Anterior cingulate cortex (tissue), 58 donors: ENCODE results near the gene FOLH1.
"Not testable (repeated sequence)": the region's sequence is repeated elsewhere in the genome, so short reads cannot be mapped to it uniquely, and the experiment has no call there.

Experiments
- DNase-seq, 58 donors: peaks; one replicate each; lab custom pipeline; 2025; lab: John Stamatoyannopoulos, UW

Gene FOLH1

DNA sequence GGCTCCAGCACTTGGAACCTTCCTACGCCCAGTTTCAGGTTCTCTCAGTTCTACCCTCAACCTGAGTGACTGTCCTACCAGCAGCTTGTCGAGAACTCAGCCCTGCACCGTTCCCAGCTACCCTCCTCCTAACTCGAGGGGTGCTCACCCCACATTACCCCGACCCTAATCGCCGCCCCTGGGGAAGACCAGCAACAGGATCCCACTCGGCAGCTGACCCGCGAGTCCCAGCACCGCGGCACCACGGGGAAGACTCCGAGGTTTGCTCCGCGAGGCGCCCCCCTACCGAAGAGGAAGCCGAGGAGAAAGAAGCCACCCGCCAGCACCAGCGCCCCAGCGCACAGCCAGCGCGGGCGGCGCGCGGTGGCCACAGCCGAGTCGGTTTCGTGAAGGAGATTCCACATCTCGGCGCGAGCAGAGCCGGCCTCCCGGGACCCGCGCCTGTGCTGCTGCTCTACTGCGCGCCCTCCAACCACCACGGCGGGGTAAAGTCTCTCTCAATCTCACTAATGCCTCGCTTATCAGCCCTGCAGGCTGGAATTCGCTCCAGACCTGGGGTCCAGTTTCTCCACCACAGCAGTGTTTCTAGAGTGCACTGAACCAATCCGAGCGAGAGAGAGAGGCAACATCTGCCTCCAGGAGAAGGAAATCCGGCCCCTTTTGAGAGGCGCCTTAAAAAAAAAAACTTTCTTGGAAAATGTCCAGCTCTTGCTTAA is at the start of gene FOLH1:
Gene FOLH1 (minus strand): TSS at position 597 of the 716 bp plus-strand sequence. CDS start 193 bp downstream, at position 404.
- DNase-seq, result peak in 36 of 58 donors; percentile 4 to 66 (median 36)

DNA sequence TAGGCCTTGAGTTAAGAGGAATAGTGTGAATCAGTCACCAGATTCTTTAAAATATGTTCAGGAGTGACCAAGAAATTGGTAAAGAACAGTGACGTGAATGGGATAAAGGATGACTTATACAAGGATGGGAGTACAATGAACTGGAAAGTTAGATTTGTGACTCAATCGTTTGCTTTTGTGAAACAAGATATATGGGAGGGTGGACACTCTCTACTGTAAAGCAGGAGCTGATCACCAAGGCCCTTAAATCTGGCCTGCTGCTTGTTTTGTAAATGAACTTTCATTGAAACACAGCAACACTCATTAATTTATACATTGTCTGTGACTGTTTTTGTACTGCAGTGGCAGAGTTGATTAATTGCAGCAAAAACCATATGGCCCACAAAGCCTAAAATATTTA is 46.7 kb upstream of the FOLH1 start:
- DNase-seq, result not testable (repeated sequence)

DNA sequence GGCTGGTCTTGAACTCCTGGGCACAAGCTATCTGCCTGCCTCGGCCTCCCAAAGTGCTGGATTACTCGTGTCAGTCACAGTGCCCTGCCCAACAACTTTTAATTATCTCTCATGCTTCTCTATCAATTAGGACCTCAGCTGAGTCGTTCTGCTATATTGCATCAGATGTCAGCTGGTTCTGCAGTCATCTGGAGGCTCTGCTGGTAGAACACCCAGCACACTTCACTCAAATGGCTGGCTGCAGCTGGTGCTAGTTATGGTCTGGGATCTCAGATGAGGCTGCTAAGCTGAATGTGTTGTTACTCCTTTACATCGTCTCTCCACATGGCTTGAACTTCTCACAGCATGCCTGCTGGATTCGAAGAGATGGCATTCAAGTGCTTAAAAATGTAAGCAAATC is 42.8 kb upstream of the FOLH1 start:
- DNase-seq, result not testable (repeated sequence)

DNA sequence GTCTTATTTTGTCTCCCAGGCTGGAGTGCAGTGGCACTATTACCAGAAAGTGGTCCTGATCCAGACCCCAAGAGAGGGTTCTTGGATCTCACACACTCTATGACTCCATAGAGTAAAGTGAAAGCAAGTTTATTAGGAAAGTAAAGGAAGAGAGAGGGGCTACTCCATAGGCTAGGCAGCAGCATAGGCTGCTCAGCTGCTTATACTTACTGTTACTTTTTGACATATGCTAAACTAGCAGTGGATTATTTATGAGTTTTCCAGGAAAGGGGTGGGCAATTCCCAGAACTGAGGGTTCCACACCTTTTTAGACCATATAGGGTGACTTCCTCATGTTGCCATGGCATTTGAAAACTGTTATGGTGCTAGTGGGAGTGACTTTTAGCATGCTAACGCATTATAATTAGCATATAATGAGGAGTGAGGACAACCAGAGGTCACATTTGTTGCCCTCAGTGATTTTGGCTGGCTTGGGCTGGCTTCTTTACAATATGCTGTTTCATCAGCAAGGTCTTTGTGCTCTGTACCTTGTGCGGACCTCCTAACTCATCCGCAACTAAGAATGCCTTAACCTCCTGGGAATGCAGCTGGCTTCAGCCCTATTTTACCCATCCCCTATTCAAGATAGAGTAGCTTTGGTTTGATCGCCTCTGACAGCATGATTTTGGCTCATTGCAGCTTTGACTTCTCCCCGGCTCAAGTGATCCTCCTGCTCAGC is 42.2 kb upstream of the FOLH1 start:
- DNase-seq, result not testable (repeated sequence)

DNA sequence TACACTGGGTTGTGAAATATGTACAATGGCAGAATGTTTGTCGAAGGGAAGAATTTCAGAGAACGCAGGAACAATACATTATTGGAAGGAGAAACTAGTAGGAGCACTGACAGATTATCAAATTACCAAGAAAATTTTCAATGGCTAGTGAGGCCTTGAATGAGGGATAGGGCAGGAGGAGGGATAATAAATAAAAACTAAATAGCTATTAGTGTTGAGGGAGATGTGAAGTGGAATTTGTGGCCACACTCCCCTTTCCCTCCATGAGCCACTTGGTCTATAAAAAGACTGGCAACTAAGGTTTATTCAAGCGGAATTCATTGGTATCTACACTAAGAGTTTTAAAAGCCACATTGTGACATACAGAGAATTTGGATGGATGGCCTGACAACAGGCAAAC is 41.0 kb upstream of the FOLH1 start:
- not testable (repeated sequence) for DNase-seq

DNA sequence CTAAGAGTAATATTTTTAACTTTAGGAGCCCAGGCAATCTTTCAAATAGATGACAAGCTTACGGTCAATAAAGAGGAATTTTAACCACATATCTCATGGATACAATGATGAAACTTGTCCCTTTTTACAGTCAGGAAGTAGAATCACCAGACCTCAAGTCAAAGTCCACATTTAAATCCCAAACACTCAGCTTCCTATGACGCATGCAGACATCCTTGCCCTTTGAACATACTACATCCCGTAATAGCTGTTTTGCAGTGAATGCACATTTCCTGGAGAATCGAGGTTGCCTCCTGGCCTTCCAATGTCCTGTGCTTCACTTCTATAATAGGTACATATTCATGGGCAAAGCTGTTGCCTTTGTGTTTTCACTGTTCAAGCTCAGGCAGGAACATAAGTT is 25.3 kb upstream of the FOLH1 start:
- not testable (repeated sequence) for DNase-seq

DNA sequence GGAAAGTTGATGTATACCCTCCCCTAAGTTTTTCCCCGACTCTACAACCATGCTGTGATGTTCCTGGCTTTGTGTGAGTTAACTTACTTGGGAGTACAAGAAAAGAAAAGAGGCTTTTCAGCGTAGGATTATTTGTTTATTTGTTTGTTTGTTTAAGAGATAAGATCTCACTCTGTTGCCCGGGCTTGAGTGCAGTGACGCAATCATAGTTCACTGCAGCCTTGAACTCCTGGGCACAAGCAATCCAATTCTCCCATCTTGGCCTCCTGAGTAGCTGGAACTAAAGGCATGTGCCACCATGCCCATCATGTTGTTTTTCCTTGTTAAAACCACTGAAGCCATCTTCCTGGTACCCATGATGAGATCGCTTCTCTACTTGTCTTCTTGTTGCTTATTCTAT is 24.6 kb upstream of the FOLH1 start:
- not testable (repeated sequence) for DNase-seq

DNA sequence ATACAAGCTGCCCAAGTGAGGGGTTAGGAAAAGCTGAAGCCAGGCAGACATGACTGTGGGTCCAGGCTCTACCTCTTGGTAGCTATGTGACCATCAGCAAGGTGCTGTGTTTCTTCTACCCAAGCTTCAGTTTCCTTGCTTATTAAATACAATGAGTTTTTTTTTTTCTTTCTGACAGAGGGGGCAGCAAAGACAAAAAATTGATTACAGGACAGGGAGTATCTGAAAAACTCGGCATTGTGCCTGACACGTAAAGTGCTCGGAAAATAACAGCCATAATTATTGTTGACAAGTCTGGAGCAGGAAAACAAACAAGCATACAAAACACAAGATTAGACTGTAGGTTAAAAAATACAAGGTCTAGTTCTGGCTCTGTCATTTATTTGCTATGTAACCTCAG is 23.3 kb upstream of the FOLH1 start:
- not testable (repeated sequence) for DNase-seq

DNA sequence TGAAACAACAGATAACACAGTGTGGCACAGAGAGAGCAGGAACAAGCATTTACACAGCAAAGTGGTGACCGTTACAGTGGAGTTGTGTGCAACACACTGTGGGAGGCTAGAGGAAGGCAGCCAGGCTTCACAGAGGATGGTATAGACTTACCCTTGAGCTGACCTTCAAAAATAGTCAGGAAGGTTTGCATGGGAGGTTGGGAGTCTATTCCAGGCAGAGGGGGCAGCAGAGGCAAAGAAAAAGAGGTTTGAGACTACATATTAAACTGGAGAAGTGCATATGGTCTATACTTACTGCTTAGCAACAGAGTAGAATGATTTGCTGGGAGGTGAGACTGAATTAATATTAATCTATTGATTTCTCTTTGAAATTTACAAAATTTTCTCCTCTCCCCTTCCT is 22.1 kb upstream of the FOLH1 start:
- DNase-seq, result peak in 2 of 58 donors; percentile 3 to 7

DNA sequence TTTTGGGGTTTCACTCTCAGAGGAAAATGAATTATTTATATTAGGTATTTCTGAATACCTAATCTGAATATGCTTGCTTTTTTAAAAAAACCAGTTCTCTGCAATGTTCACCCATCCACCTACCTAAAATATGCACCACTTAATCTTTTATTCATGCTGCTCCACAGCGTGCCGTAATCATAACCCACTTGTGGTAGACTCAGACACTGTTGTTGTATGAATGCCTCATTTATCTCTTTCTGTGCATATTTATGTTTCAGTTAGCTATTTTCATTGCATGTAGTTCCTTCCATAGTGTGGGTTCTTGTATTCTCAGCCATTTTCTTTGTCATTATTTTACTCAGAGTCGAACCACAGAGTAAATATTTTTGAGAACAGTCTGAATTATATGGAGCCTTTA is 21.6 kb upstream of the FOLH1 start:
- peak in 2 of 58 donors; percentile 2 to 7 for DNase-seq

DNA sequence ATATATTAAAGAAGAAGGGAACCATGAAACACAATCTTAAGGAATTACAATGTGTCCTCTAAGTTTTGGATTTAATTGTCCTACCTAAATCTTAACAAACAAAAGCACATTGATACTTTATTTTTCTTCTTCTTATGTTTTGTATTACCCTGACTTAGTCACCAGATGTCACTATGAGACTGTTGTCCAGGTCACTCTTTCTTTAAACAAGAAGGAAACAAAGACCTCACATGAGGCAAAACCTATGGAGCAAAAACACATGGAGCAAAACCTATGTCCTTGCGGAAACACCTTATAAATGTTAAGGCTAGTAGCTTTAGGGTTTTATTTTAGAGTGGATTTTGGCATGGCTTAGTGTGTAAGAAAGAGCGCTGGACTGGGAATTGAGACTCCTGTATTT is 20.7 kb upstream of the FOLH1 start:
- DNase-seq, result peak in 1 of 58 donors; percentile 3

DNA sequence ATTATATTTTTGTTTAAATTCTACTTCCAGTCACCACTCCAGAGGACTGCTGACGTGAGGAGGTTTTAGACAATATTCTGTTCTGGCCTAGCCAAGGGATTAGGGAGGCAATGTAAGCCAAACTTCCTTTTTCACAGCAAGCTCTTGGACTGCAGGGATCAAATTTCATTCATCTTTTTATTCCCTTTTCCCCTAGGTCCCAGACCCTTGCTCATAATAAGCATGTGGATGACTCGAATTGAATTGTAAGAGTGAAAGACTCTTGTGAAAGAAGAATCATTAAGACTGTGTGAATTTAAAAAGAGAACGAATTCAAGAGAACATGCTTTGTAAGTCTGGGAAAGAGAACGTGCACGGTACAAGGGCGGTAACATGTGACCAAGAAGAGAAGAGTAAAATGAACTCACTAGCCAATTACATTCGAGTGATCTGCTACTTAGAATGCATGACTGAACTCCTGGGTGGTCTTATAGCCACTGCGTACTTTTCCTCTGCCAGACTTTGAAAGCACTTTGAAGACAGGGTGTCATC is 16.9 kb upstream of the FOLH1 start:
- DNase-seq, result not testable (repeated sequence)

DNA sequence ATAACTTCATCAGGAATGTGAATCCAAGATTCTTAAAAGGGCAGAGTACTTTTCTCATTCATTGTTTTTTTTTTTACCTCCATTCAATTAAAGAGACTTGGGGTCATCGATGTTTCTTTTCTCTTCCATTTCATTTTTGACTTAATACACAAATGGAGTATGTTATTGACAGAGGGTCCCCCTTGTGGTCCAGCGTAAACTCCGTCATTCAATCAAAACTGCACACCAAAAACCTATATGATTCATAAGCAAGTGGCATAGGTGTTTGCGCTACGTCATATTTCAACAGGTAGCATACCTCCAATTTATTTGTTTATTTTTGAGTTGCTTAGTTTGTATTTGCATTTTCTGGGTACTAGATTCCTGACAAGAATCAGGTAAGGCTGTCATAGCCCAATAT is 12.7 kb upstream of the FOLH1 start:
- DNase-seq, result no peak

DNA sequence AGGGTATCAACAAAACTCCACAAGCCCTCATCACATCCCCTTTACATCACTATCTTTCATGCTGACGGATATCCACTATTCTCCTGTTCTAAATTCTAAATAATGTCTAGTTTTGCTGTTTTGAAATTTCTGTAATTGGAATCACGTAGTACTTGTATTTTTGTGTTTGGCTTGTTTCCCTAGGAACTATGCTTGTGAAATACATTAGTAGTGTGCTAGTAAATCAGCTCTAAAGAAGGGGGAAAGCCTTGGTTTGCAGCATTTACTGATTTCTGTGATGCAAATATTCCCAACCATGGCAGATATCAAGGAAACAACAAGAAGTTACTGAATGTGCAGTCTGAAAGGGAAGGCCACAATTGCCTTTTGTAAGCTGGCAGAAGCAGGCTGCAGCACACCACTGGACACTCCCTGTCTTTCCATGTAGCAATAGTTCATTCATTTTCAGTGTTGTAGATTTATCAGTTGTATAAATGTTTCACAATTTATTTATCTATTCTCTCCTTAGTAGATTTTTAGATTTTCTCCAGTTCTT is 4.7 kb upstream of the FOLH1 start:
- peak in 12 of 58 donors; percentile 2 to 54 (median 25) for DNase-seq

DNA sequence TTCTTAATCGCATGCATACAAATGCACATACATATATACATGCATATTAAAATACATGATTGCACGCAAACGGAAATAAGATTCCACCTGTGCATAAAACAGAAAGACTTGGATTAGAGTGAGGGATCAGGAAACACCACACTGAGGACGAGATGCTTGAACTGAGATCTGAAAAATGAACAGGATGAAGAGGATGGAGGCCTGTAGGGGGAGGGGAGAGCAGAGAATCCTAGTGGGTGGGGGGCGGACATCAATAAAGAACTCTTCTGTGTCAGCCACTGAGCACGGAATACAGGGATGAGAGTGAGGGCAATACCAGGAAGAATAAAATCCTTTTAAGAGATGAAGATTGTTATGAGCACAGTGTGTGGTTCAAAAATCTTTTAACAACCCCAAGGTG is 1.4 kb downstream of the FOLH1 start:
- peak in 12 of 58 donors; percentile 4 to 55 (median 25) for DNase-seq

DNA sequence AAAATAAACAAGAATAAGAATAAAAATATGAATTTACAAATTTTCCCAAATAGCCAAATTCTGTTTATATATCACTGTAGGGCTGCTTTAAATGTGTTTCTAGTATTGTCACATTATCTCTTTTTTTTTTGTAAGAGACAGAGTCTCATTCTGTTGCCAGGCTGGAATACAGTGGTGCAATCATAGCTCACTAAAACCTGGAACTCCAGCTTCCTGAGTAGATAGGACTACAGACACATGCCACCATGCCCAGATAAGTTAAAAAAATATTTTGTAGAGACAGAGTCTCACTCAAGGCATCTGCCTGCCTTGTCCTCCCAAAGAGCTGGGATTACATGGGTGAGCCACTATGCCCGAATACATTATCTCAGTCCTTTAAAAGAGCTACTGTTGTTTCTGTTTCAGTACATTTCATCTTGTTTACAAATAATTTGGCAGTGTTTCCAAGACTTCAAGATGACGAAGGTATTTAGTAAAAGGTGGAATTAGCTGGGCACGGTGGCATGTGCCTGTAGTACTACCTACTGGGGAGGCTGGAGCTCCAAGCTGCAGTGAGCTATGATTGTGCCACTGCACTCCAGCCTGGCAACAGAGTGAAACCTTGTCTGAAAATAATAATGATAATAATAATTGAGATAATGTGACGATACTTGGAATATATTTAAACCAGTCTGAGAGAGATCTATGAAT is 6.0 kb downstream of the FOLH1 start:
- DNase-seq, result no peak

DNA sequence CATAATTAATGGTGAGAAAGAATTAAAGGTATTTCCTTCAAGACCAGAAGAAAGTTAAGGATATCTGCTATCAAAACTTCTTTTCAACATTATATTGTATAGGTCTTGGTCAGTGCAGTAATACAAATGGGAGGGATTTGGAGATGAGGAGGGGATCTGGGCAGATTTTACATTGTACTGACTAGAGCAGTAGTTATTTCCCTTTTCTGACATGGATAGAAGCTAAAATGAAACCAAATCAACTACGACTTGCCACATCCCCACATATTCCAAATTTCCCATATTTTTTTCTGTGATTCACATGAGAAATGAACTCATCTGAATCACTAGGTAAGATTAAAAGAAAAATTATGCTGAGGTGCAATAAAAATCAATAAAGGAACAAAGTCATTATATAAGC is 11.6 kb downstream of the FOLH1 start:
- not testable (repeated sequence) for DNase-seq

DNA sequence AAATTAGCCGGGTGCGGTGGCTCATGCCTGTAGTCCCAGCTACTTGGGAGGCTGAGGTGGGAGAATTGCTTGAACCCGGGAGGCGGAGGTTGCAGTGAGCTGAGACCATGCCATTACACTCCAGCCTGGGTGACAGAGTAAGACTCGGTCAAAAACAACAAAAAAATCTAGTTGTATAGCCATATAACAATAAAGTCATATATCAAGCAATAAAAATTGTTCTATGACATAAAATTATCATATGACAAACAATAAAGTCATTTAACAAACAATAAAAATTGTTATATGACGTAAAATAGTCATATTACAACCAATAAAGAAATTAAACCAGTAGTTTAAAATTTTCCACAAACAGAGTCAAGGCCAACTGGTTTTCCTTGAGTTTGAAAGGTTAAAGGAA is 12.4 kb downstream of the FOLH1 start:
- DNase-seq, result not testable (repeated sequence)

DNA sequence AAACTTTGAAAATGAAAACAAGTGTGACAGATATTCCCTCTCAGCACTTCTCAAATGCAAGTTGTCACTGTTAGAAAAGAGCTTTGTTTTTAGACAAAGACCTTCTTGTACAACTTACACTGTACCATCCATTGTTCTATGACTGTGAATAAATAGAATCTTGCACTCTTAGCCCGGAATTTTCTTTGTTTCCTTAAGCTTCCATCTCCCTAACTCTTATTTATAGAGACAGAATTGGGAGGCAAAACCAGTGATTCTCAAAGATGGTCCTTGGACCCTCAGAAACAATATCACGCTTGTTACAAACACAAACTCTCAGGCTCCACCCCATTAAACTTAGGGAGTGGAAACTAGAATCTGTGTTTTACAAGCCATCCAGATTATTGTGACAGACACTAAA is 18.1 kb downstream of the FOLH1 start:
- DNase-seq, result peak in 2 of 58 donors; percentile 20 to 79

DNA sequence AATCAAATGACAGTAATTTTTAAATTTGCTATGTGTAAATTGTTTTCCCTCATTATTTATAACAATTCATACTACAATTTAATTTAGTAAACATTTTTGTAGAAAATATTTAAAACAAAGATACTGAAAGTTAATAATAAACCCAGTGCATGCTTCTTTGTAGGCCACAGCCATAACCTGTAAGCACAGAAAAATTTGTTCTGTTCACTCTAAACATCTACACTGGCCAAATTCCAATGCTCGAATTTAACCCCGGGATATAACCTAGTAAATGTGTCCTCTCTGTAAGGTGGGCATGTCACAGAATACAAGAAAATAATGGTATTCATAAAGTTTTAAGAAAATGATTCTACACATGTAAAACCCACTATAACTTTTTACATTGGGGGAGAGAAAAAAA is 22.2 kb downstream of the FOLH1 start:
- DNase-seq, result not testable (repeated sequence)

DNA sequence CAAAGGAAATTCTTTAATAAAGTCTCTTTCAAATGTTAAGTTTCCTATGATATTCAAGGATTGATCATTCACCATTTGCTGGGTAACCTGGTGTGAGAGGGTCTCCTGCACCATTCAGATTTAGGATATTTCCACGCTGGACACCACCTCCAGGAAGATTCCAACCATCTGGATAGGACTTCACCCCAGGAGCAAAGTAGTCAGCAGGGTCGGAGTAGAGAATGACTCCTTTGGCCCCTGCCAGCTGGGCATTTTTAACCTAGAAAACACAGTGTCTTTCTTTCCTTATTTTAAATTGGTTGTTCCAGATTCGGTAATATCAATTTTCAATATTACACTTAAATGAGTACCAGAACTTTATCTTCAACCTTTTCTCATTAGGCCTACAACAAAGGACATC is 22.8 kb downstream of the FOLH1 start:
- DNase-seq, result not testable (repeated sequence)
